LNCAP (cell line): ENCODE results near the gene KCP.

Experiments
- TF ChIP-seq, protein P1 (sequence below): fragments of 450-650 bp; IDR thresholded peaks from 2 replicates; pipeline ENCODE4 v1.5.1; 2017; ENCODE audit warnings: mild to moderate bottlenecking

KCP gene

GRCh38 chr7:128910569-128910945, at the start of gene KCP:
Gene KCP (minus strand): TSS chr7:128910709. CDS start chr7:128910676, 33 bp downstream.
- TF ChIP-seq, protein P1, sequence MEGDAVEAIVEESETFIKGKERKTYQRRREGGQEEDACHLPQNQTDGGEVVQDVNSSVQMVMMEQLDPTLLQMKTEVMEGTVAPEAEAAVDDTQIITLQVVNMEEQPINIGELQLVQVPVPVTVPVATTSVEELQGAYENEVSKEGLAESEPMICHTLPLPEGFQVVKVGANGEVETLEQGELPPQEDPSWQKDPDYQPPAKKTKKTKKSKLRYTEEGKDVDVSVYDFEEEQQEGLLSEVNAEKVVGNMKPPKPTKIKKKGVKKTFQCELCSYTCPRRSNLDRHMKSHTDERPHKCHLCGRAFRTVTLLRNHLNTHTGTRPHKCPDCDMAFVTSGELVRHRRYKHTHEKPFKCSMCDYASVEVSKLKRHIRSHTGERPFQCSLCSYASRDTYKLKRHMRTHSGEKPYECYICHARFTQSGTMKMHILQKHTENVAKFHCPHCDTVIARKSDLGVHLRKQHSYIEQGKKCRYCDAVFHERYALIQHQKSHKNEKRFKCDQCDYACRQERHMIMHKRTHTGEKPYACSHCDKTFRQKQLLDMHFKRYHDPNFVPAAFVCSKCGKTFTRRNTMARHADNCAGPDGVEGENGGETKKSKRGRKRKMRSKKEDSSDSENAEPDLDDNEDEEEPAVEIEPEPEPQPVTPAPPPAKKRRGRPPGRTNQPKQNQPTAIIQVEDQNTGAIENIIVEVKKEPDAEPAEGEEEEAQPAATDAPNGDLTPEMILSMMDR, result no peak

DNA sequence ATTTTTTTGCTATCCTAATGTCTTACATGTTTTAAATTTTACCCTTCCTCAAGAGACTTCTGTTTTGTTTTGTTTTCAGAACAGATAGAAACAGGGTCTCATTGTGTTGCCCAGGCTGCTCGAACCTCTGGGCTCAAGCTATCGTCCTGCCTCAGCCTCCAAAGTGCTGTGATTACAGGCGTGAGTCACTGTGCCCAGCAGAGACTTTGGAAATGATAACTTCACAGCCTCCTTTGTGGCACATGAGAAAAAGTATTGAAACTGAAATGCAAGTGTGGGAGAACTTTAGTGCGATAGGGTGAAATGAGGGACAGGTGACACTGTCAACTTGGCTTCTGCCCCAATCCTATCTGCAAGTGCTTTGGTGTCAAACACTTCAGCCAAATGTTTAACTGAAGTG, 48.8 kb upstream of the KCP start:
- TF ChIP-seq, protein P1, result no peak

DNA sequence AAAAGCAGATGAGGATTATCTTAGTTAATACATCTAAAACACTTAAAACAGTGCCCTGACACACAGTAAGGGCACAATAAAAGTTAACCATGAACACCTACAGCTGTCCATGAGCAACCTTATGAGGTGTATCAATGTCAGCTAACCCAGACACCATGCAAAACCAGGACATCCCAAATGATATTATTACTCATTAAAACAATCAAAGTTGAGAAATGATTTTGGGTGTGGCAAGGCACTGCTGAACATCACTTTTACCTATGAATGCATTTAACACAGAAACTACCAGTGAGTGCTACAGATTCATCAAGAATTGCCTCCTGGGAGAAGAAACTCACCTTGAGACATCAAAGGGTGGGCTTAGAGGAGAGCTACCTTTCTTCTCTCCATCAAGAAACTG, 45.5 kb upstream of the KCP start:
- TF ChIP-seq, protein P1, result no peak

DNA sequence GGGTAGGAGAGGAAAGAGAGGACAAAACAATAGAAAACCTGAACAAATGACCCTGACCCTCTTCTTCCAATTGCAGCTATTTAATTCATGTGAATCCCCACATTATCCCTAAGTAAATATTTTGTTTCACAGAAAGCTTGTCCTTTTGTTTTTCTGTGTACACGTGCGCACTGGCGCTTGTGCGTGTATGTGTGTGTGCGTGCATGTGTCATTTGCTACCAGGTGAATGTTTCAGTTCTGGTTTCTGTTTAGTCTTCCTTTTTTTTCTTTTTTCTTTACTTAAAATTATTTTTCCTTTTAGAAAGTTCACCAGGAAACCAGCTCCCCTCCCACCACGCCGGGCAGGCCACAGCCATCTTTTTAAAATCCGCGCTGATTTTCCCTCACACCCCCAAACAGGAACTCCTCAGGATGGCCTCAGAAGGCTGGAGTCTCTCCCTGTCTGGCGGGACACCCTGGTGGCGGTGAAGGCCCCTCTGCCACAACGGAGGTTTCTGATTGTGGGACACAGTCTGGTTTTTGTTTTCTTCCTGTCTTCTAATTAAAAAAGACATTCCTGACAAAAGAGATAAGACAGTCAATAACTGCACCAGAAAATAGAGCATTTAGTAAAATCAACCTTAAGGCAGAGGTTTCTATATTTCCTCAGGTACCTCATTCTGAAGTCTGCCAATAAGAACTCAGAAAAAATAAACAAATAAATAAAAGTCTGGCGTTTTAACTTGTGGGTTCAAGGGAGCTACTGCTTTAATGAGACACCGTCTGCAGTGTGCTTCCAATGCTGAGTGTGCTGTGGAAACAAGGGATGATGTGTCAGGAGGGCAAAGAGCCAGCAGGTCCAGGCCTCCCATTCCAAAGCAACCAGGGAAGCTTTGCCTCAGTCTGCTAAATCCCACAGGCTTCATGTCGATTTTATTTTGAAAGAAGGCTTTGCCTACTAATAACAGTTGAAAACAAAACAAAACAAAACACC, 44.6 kb upstream of the KCP start:
- TF ChIP-seq, protein P1, result no peak

GRCh38 chr7:128954150-128954549, 43.6 kb upstream of the KCP start:
- TF ChIP-seq, protein P1, result no peak

GRCh38 chr7:128951296-128951695, 40.8 kb upstream of the KCP start:
- TF ChIP-seq, protein P1, result no peak

- TF ChIP-seq, protein P1, result no peak
These were observed 38.7 kb upstream of the KCP start for GRCh38 chr7:128948976-128949760.
